Uterus (tissue), 4 donors: ENCODE data around the gene BIK. TPM values are rescaled to one million over a fixed set of nuclear protein-coding genes. Genes with fewer than 3 reads are reported as not detected.

Source experiments
- DNase-seq, 2 donors: peaks; one replicate each; pipeline ENCODE4 v3.0.0-alpha.2; 2019 to 2020
- H3K27ac ChIP-seq, 2 donors: fragments of 200-600 bp; sonication (generic); 1 replicate in 1 of 2; 2 replicates in 1 of 2; pipeline ENCODE4 v1.5.1; 2016 to 2018
- H3K27me3 ChIP-seq, 2 donors: fragments of 200-600 bp; sonication (generic); one replicate each; pipeline ENCODE4 v1.5.1; 2018 to 2019; ENCODE audit warnings: control low read depth in 1 of 2
- H3K36me3 ChIP-seq, 2 donors: fragments of 200-600 bp; sonication (generic); one replicate each; pipeline ENCODE4 v1.5.1; 2019; ENCODE audit warnings: control low read depth in 1 of 2
- H3K4me1 ChIP-seq, 2 donors: fragments of 200-600 bp; sonication (generic); one replicate each; pipeline ENCODE4 v1.5.1; 2018 to 2019; ENCODE audit warnings: control low read depth in 1 of 2
- H3K4me3 ChIP-seq, 2 donors: fragments of 200-600 bp; sonication (generic); 1 replicate in 1 of 2; 2 replicates in 1 of 2; pipeline ENCODE4 v1.5.1; 2018 to 2019; ENCODE audit warnings: mild to moderate bottlenecking in 1 of 2
- H3K9me3 ChIP-seq, 2 donors: fragments of 200-600 bp; sonication (generic); one replicate each; pipeline ENCODE4 v1.5.1; 2019; ENCODE audit warnings: control low read depth in 1 of 2
- POLR2A ChIP-seq, 2 donors: fragments of 450-650 bp; IDR thresholded peaks; one replicate each; pipeline ENCODE4 v1.6.1; 2016; ENCODE audit warnings: antibody characterized with exemption in 2 of 2, mild to moderate bottlenecking in 1 of 2, moderate library complexity in 1 of 2
- intact Hi-C: fragments of 100-400 bp; cut with DNase I; formaldehyde crosslinking; loops from one replicate; pipeline ENCODE4 v1.15.1; 2023; ENCODE audit warnings: low total_unique reads
- total RNA-seq, 4 donors: library from RNA; depleted of rRNA in 3 of 4; stranded (reverse); fragments of >200 nt in 3 of 4; gene quantifications; one replicate each; pipeline versions ENCODE4 v1.1.0 to v1.2.4, GENCODE V29; 2014 to 2023
- TF ChIP-seq, protein P1 (sequence below), 4 experiments: fragments of 200-600 bp in 2 of 4; fragments of 450-650 bp in 2 of 4; sonication (generic) in 2 of 4; IDR thresholded peaks; one replicate each; pipeline ENCODE4 v1.5.1; 2016 to 2019; ENCODE audit warnings: antibody characterized with exemption in 4 of 4, mild to moderate bottlenecking in 2 of 4, moderate library complexity in 1 of 4
- donor health status: DM: yes; HTN: yes; CAD: no.

The BIK gene
- total RNA-seq, 4 donors from 2014 or later: 0.49 to 0.77 (median 0.76) TPM; not detected in 1

DNA sequence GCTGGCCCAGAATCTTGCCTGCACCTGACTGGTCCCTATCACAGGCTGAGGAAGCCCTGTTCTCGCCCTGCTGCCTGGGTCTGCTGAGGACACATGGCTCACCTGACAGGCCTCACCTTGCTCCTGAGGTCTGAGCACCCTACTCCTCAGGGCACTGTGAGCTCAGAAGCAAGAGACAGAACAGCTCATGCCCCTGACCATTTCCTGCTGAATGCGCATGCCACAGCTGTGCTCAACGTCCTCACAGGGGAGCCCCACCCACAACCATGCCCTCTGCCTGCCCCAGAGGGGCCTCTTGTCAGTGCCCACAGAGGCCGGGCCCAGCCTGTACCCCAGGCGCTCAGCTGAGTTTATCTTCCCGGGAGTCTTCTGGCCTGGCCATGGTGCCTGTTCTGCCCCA, 38.0 kb downstream of the BIK start:
- H3K36me3 ChIP-seq: no peaks in the 10 kb centered on the region
- H3K27me3 ChIP-seq: no peaks in the 10 kb centered on the region
- no peak for DNase-seq
- no peaks in the 10 kb centered on the region for H3K9me3 ChIP-seq
- no peak for TF ChIP-seq POLR2A (IDR thresholded peaks at IDR 0.05)
- TF ChIP-seq, protein P1, sequence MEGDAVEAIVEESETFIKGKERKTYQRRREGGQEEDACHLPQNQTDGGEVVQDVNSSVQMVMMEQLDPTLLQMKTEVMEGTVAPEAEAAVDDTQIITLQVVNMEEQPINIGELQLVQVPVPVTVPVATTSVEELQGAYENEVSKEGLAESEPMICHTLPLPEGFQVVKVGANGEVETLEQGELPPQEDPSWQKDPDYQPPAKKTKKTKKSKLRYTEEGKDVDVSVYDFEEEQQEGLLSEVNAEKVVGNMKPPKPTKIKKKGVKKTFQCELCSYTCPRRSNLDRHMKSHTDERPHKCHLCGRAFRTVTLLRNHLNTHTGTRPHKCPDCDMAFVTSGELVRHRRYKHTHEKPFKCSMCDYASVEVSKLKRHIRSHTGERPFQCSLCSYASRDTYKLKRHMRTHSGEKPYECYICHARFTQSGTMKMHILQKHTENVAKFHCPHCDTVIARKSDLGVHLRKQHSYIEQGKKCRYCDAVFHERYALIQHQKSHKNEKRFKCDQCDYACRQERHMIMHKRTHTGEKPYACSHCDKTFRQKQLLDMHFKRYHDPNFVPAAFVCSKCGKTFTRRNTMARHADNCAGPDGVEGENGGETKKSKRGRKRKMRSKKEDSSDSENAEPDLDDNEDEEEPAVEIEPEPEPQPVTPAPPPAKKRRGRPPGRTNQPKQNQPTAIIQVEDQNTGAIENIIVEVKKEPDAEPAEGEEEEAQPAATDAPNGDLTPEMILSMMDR (IDR thresholded peaks at IDR 0.05): no peak
- H3K27ac ChIP-seq: no peak overlapping the region
- peaks cover 0 to 8% of the 10 kb centered on the region in 2 donors for H3K4me1 ChIP-seq
- intact Hi-C loops: no loop called here
- H3K4me3 ChIP-seq: no peak overlapping the region

DNA sequence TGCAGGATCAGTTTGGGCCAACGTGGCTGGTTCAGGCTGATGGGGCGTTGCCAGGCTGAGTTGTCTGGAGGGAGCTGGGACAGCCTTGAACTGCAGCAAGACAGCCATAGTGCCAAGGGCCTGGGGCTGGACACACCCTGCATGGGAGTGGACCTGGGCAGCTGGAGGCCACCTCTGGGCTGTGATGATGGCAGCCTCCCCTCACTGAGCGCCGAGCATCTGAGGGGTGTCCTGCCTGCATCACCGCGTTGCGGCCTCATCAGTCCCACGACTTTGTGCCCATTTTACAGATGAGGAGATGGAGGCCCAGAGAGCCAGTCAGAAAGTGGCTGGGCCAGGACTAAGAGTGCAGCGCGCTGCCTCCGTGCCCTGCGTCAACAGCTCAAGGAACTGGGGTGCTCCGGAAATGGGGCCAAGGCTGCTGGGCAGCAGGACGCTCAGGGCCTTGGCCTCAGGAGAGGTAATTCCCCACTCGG, 40.2 kb downstream of the BIK start:
- peak overlapping the region; percentile 53 to 75 for H3K4me3 ChIP-seq
- no peak for DNase-seq
- H3K27me3 ChIP-seq: no peaks in the 10 kb centered on the region
- H3K27ac ChIP-seq: peak overlapping the region; percentile 65 to 80
- peaks cover 0 to 8% of the 10 kb centered on the region in 2 donors for H3K4me1 ChIP-seq
- no peaks in the 10 kb centered on the region for H3K36me3 ChIP-seq
- H3K9me3 ChIP-seq: no peaks in the 10 kb centered on the region
- intact Hi-C loops: no loop called here
- no peak for TF ChIP-seq POLR2A (IDR thresholded peaks at IDR 0.05)
- TF ChIP-seq, protein P1 (IDR thresholded peaks at IDR 0.05): no peak

DNA sequence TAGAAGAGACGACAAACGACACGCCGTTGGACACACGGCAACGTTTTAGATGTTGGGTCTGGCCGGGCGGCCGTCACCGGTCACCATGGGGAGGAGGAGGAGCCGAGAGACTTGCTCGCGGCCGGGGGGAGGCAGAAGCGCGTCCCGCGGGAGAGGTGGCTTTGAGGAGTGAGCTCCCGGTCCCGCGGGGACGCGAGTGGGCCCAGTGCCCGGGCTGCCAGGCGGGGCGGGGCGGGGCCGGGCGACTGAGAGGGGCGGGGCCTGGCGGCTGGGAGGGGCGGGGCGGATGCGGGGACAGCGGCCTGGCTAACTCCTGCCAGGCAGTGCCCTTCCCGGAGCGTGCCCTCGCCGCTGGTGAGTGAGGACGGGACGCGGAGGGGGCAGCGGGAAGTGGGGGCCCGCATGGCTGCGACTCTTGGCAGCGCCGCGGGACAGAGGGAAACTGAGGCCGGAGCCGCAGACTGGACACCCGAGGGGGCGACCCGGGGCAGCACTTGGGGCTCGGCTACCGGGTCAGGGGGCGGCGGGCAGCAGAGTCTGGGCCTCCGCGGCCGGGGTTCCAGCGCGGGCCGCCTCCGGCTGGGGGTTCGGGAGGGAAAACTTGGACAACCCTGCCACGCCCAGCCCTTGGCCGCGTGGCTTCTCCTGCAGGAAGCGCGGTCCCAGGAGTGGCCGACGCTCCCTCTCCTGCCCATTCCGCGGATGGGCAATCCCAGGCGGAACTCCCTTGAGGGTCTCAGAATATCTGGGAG, 40.9 kb downstream of the BIK start, which contains the start of gene TSPO:
TSS of gene TSPO (plus strand) at position 309 of the 752 bp plus-strand sequence. CDS start 7,680 bp downstream, outside the sequence.
- H3K4me1 ChIP-seq: peaks cover 0 to 8% of the 10 kb centered on the region in 2 donors
- no peaks in the 10 kb centered on the region for H3K9me3 ChIP-seq
- intact Hi-C loops: no loop called here
- TF ChIP-seq POLR2A (IDR thresholded peaks at IDR 0.05): peak in 1 of 2 donors; percentile 42
- TF ChIP-seq, protein P1 (IDR thresholded peaks at IDR 0.05): no peak
- H3K4me3 ChIP-seq: peak within 1 kb of the TSS; percentile 53 to 75
- H3K27me3 ChIP-seq: no peaks in the 10 kb centered on the region
- no peaks in the 10 kb centered on the region for H3K36me3 ChIP-seq
- peak within 1 kb of the TSS; percentile 65 to 80 for H3K27ac ChIP-seq
- DNase-seq: peak; percentile 70 to 79

DNA sequence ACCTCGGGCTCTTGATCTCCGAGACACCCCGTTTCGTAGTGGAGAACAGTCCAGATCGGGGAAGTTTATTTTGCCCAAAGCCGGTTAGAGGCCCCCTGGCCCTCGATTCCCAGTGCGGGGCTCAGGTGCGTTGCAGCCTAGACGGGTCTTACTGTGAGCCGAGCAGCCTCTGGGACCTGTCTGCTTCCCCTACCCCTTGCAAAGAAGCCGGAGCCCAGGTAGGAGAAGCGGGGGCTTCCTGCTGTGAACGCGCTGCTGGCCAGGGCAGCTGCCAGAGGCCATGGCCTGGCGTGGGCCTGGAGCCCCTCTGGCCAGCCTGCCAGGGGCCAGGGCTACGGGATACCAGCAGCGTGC, 41.4 kb downstream of the BIK start:
- Histone ChIP-seq H3K9me3 (no peaks in the 10 kb centered on the region), H3K4me1 (peaks cover 0 to 8% of the 10 kb centered on the region in 2 donors), H3K27me3 (no peaks in the 10 kb centered on the region), H3K4me3 (peak overlapping the region; percentile 53 to 75), H3K36me3 (no peaks in the 10 kb centered on the region), H3K27ac (peak overlapping the region; percentile 65 to 80)
- DNase-seq: no peak
- intact Hi-C loops: no loop called here
- TF ChIP-seq POLR2A (IDR thresholded peaks at IDR 0.05): no peak
- TF ChIP-seq, protein P1 (IDR thresholded peaks at IDR 0.05): no peak

DNA sequence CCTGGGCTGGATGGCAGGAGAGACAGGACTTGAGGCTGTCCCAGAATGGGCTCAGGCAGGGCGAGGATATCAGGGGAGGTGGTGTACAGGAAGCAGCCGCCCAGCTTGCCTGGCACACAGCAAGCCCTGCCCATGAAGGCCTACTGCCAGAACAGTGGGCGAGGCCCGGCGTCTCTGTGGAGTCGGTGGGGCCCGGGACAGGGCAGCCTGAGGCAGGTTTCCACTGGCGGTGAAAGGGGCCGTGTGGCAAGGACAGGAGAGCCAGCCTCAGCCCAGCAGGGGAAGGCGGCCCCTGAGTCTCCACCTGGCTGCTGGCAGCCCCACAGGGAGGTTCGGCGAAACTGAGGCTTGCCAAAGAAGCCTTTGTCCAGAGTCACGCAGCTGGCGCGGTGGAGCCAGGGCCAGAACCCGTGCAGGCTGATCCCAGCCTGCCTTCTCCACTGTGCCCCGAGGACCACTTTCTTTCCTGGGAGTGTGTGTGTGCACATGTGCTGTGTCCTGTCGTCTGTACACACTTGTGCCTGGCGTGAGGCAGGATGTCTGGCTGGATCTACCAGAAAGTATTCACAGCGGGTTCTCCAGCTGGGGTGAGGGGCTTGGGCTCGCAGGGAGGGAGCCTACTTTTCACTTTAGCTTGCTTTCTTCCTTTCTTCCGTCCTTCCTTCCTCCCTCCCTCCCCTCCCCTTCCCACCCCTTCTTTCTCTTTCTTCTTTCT, 42.0 kb downstream of the BIK start:
- no peaks in the 10 kb centered on the region for H3K27me3 ChIP-seq
- peaks cover 0 to 8% of the 10 kb centered on the region in 2 donors for H3K4me1 ChIP-seq
- TF ChIP-seq POLR2A (IDR thresholded peaks at IDR 0.05): no peak
- TF ChIP-seq, protein P1 (IDR thresholded peaks at IDR 0.05): no peak
- intact Hi-C loops: no loop called here
- peak; percentile 60 for DNase-seq
- no peaks in the 10 kb centered on the region for H3K9me3 ChIP-seq
- peak overlapping the region; percentile 65 to 80 for H3K27ac ChIP-seq
- peak overlapping the region; percentile 53 to 75 for H3K4me3 ChIP-seq
- no peaks in the 10 kb centered on the region for H3K36me3 ChIP-seq
